B cell (primary cell): ENCODE results near the gene MTMR10. TPM values are rescaled to one million over a fixed set of nuclear protein-coding genes. Genes with fewer than 3 reads are reported as not detected.

Experiments
- ATAC-seq: fragments of 200-7000 bp; cut with Tn5 transposase; one replicate; pipeline ENCODE4 v1.10.0; 2021; ENCODE audit warnings: low read depth, mild to moderate bottlenecking, moderate number of reproducible peaks, moderate library complexity
- CTCF ChIA-PET: fragments of 350-600 bp; sonication (Branson Sonifier 250); formaldehyde crosslinking; loops from one replicate; lab custom pipeline; 2021; ENCODE audit warnings: antibody characterized with exemption, inconsistent platforms; lab: Charles Lee
- POLR2A ChIA-PET: fragments of 350-600 bp; sonication (Branson Sonifier 250); formaldehyde crosslinking; loops from one replicate; lab custom pipeline; 2021; ENCODE audit warnings: antibody characterized with exemption; lab: Charles Lee
- DNase-seq: peaks from one replicate; pipeline ENCODE4 v3.0.0; 2013
- H2AFZ ChIP-seq: 2 replicates; pipeline ENCODE4 v1.6.1; 2012; ENCODE audit warnings: mild to moderate bottlenecking, low read depth, low read length; ENCODE audit not compliant: insufficient read depth, poor library complexity, severe bottlenecking
- H3K27ac ChIP-seq, 2 donors: 1 replicate in 1 of 2; 2 replicates in 1 of 2; pipeline ENCODE4 v1.5.1; 2012 to 2013; ENCODE audit warnings: low read length in 2 of 2, mild to moderate bottlenecking in 2 of 2, moderate library complexity in 1 of 2
- H3K27me3 ChIP-seq, 4 experiments: fragments of 200-600 bp in 1 of 4; sonication (generic) in 1 of 4; replicated peaks in 1 of 4; 1 replicate in 2 of 4; 2 replicates in 2 of 4; pipeline versions ENCODE4 v1.6.1 to v1.7.0; 2013 to 2016; ENCODE audit warnings: low read length in 3 of 4, mild to moderate bottlenecking in 2 of 4, mixed read lengths in 1 of 4, moderate library complexity in 1 of 4; ENCODE audit not compliant: insufficient read depth in 4 of 4, control insufficient read depth in 3 of 4; ENCODE audit errors: control extremely low read depth in 1 of 4
- H3K36me3 ChIP-seq, 2 experiments: replicated peaks in 1 of 2; 1 replicate in 1 of 2; 2 replicates in 1 of 2; pipeline versions ENCODE4 v1.6.1 to v1.7.1; 2013; ENCODE audit warnings: low read length in 1 of 2; ENCODE audit not compliant: insufficient read depth in 2 of 2, control insufficient read depth in 1 of 2; ENCODE audit errors: control extremely low read depth in 1 of 2, extremely low read depth in 1 of 2
- H3K4me1 ChIP-seq, 2 donors: fragments of 200-600 bp in 1 of 2; sonication (generic) in 1 of 2; 1 replicate in 1 of 2; 2 replicates in 1 of 2; pipeline versions ENCODE4 v1.5.1 to v1.6.1; 2013 to 2017; ENCODE audit warnings: low read length in 2 of 2; ENCODE audit not compliant: control insufficient read depth in 2 of 2, insufficient read depth in 2 of 2
- H3K4me2 ChIP-seq: replicated peaks from 2 replicates; pipeline ENCODE3; 2012; ENCODE audit warnings: mild to moderate bottlenecking, low read depth, low read length; ENCODE audit not compliant: poor library complexity, severe bottlenecking
- H3K4me3 ChIP-seq, 5 experiments: fragments of 200-600 bp in 1 of 5; sonication (generic) in 1 of 5; 1 replicate in 3 of 5; 2 replicates in 2 of 5; pipeline versions ENCODE4 v1.5.1 to v1.7.0; 2011 to 2016; ENCODE audit warnings: low read length in 4 of 5, mild to moderate bottlenecking in 4 of 5, low read depth in 2 of 5, control low read depth in 1 of 5, moderate library complexity in 1 of 5; ENCODE audit not compliant: insufficient read depth in 1 of 5; ENCODE audit errors: control extremely low read depth in 1 of 5, extremely low read depth in 1 of 5
- H3K79me2 ChIP-seq: fragments of 200-600 bp; sonication (generic); one replicate; pipeline ENCODE4 v1.6.0; 2016; ENCODE audit warnings: low read length; ENCODE audit not compliant: control insufficient read depth, insufficient read depth
- H3K9ac ChIP-seq: fragments of 200-600 bp; sonication (generic); 2 replicates; pipeline ENCODE4 v1.6.1; 2017; ENCODE audit warnings: mild to moderate bottlenecking, low read length, moderate library complexity
- H3K9me3 ChIP-seq, 3 donors: one replicate each; pipeline versions ENCODE4 v1.6.1 to v1.7.1; 2013; ENCODE audit warnings: low read length in 2 of 3; ENCODE audit not compliant: control insufficient read depth in 2 of 3, insufficient read depth in 1 of 3; ENCODE audit errors: control extremely low read depth in 1 of 3
- H4K20me1 ChIP-seq: 2 replicates; pipeline ENCODE4 v1.6.0; 2012; ENCODE audit warnings: mild to moderate bottlenecking, low read length; ENCODE audit not compliant: insufficient read depth, control insufficient read depth, poor library complexity, severe bottlenecking
- H3K27ac Mint-ChIP-seq: one replicate; pipeline ENCODE4 v1.8.0; 2021; ENCODE audit warnings: mixed read lengths
- H3K27me3 Mint-ChIP-seq: one replicate; pipeline ENCODE4 v1.8.0; 2021; ENCODE audit warnings: mixed read lengths
- H3K4me1 Mint-ChIP-seq: one replicate; pipeline ENCODE4 v1.8.0; 2021; ENCODE audit warnings: mixed read lengths
- H3K4me3 Mint-ChIP-seq: one replicate; pipeline ENCODE4 v1.8.0; 2021; ENCODE audit warnings: mixed read lengths
- H3K9me3 Mint-ChIP-seq: one replicate; pipeline ENCODE4 v1.8.0; 2022; ENCODE audit warnings: mixed read lengths; ENCODE audit not compliant: insufficient read depth
- CTCF ChIP-seq: fragments of 200-600 bp; IDR thresholded peaks from one replicate; pipeline ENCODE4 v1.8.0; 2022; ENCODE audit warnings: antibody characterized with exemption, mild to moderate bottlenecking
- EZH2 ChIP-seq: IDR thresholded peaks from 2 replicates; pipeline ENCODE4 v1.6.1; 2012; ENCODE audit warnings: borderline replicate concordance, low read depth, mild to moderate bottlenecking, moderate library complexity, low read length; ENCODE audit not compliant: insufficient read depth, poor library complexity, severe bottlenecking
- WGBS: methylation state at CpG from one replicate; pipeline ENCODE4 v1.1.5; 2013; ENCODE audit warnings: missing lambda C conversion rate; ENCODE audit not compliant: insufficient coverage; 5-methylcytosine and 5-hydroxymethylcytosine counted together
- intact Hi-C: fragments of 100-400 bp; cut with micrococcal nuclease; formaldehyde crosslinking; loops from one replicate; pipeline ENCODE4 v1.10.0; 2022
- polyA plus RNA-seq: library from polyadenylated mRNA; depleted of rRNA; stranded (reverse); fragments of >200 nt; gene quantifications from 2 replicates; pipeline ENCODE4 v1.2.3, GENCODE V29; 2012
- total RNA-seq, 2 donors: library from RNA; stranded (reverse); fragments of 120-200 nt in 1 of 2; gene quantifications; 1 replicate in 1 of 2; 2 replicates in 1 of 2; pipeline versions ENCODE4 v1.2.3 to v1.2.4, GENCODE V29; 2013 to 2022

MTMR10 gene
- total and polyA plus RNA-seq, 2 donors (not counting 1 experiment from before 2014, with no cell fraction given) = 27.9 to 50.2 TPM

DNA sequence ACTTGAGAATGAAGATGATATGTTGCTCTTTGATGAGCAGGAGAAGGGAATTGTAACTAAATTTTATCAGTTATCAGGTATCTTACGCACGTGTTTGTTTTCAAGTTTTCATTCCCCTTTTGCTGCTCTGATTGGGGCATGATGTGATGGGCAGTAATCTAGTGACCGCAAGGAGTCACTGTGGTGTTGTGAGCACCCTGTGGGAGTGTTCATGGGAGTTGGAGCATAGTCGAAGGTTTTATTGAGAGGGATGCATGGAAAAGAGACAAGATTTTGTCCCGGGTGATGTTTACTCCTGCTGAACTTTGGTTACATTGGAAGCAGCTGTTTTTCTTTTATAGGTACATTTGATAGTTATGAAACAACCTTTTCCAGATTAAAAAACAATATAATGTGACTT, 85.6 kb downstream of the MTMR10 start:
- TF ChIP-seq CTCF (no peak), EZH2 (no peak)

GRCh38 chr15:30904812-30905211, 86.6 kb downstream of the MTMR10 start:
- intact Hi-C loops = loop anchor here (5.0 kb wide), 1 partner anchor 457 kb away; no protein-coding TSS in a partner anchor
- peaks cover 29% of the 10 kb centered on the region for H3K4me1 Mint-ChIP-seq
- H3K9me3 Mint-ChIP-seq = no peaks in the 10 kb centered on the region
- ChIA-PET POLR2A (no interaction called here), CTCF (interaction anchor here (4.1 kb wide), 1 partner anchor 224 kb away, joined by 25 read pairs; no protein-coding TSS in a partner anchor)
- H3K27ac Mint-ChIP-seq = no peak overlapping the region
- Histone ChIP-seq H3K27ac (no peak overlapping the region), H3K27me3 (no peaks in the 10 kb centered on the region), H3K4me1 (peaks cover 0 to 6% of the 10 kb centered on the region in 2 donors), H3K4me2 (peak overlapping the region; percentile 91), H3K79me2 (no peaks in the 10 kb centered on the region), H3K9me3 (no peaks in the 10 kb centered on the region), H3K9ac (peak overlapping the region; percentile 74), H3K4me3 (peak overlapping the region in 1 of 5 experiments; percentile 84), H4K20me1 (no peaks in the 10 kb centered on the region), H3K36me3 (peaks cover 0 to 1% of the 10 kb centered on the region in 2 experiments), H2AFZ (no peak overlapping the region)
- H3K4me3 Mint-ChIP-seq = peak overlapping the region; percentile 93
- ATAC-seq (no peak), DNase-seq (no peak)
- H3K27me3 Mint-ChIP-seq = no peaks in the 10 kb centered on the region
- no peak for TF ChIP-seq EZH2
- no peak for TF ChIP-seq CTCF
- WGBS = 94% methylated on average over 3 of the region's 5 CpGs

More for the DNA sequence above, 85.6 kb downstream of the MTMR10 start:
- ChIA-PET CTCF (interaction anchor here (1.3 kb wide), 1 partner anchor 223 kb away, joined by 4 read pairs; no protein-coding TSS in a partner anchor), POLR2A (no interaction called here)
- Histone ChIP-seq H3K4me3 (no peak overlapping the region), H3K9ac (no peak overlapping the region), H4K20me1 (no peaks in the 10 kb centered on the region), H3K4me2 (no peak overlapping the region), H2AFZ (no peak overlapping the region), H3K36me3 (peaks cover 1 to 2% of the 10 kb centered on the region in 2 experiments), H3K9me3 (no peaks in the 10 kb centered on the region), H3K27ac (no peak overlapping the region), H3K27me3 (no peaks in the 10 kb centered on the region), H3K79me2 (no peaks in the 10 kb centered on the region), H3K4me1 (peaks cover 0 to 6% of the 10 kb centered on the region in 2 donors)
- DNase-seq (no peak), ATAC-seq (no peak)
- H3K27me3 Mint-ChIP-seq = no peaks in the 10 kb centered on the region
- intact Hi-C loops = no loop called here
- no peak overlapping the region for H3K27ac Mint-ChIP-seq
- H3K4me1 Mint-ChIP-seq = peaks cover 29% of the 10 kb centered on the region
- H3K9me3 Mint-ChIP-seq = no peaks in the 10 kb centered on the region
- WGBS = 100% methylated on average over 4 of the region's 5 CpGs
- no peak overlapping the region for H3K4me3 Mint-ChIP-seq
